Measurements from ENCODE around the gene CLEC3A. TPM values are rescaled to one million over a fixed set of nuclear protein-coding genes. Genes with fewer than 3 reads are reported as not detected.

CLEC3A gene
- polyA plus RNA-seq, 1 donor (not counting 4 experiments of a cell fraction or from before 2014, with no cell fraction given): not detected

- H2AFZ ChIP-seq (ENCODE audit: control insufficient read depth, low read length): no peak overlapping the region
- DNase-seq (ENCODE audit: low read depth, low spot score): no peak
- TF ChIP-seq CTCF (optimal IDR thresholded peaks at IDR 0.05 in 1 of 3, IDR thresholded peaks at IDR 0.05 in 1 of 3, conservative IDR thresholded peaks at IDR 0.05 in 1 of 3; ENCODE audit: extremely low read depth in 1 of 3, insufficient read depth in 2 of 3, low read length in 3 of 3): no peak
- TF ChIP-seq EZH2 (IDR thresholded peaks at IDR 0.05; ENCODE audit: low read length): no peak
- FAIRE-seq: no peak
- H3K9ac ChIP-seq (ENCODE audit: control insufficient read depth, extremely low read depth, insufficient read depth, low read length): no peak overlapping the region
- H3K4me3 ChIP-seq (ENCODE audit: control insufficient read depth in 2 of 3, extremely low read depth in 1 of 3, insufficient read depth in 2 of 3, low read depth in 1 of 3, low read length in 3 of 3): no peak overlapping the region
- no peaks in the 10 kb centered on the region for H3K36me3 ChIP-seq (ENCODE audit: control insufficient read depth in 2 of 2, extremely low read depth in 1 of 2, insufficient read depth in 2 of 2, low read length in 2 of 2)
- no peaks in the 10 kb centered on the region for H3K27me3 ChIP-seq (ENCODE audit: control insufficient read depth, extremely low read depth, insufficient read depth, low read length)
- dilution Hi-C loops (cut with MboI; ENCODE audit: extremely low pct_ligation_motif_present, low sequenced_read_pairs): no loop called here
- H4K20me1 ChIP-seq (ENCODE audit: control insufficient read depth, extremely low read depth, insufficient read depth, low read length): no peaks in the 10 kb centered on the region
- H3K4me1 ChIP-seq (ENCODE audit: control insufficient read depth, extremely low read depth, insufficient read depth, low read length): no peaks in the 10 kb centered on the region
- no peaks in the 10 kb centered on the region for H3K9me3 ChIP-seq (ENCODE audit: control insufficient read depth, low read depth, low read length)
- H3K79me2 ChIP-seq (ENCODE audit: control insufficient read depth, insufficient read depth, low read length): no peaks in the 10 kb centered on the region
- no peaks in the 10 kb centered on the region for H3K9me1 ChIP-seq (ENCODE audit: control insufficient read depth, extremely low read depth, insufficient read depth, low read length)
- H3K27ac ChIP-seq (ENCODE audit: control insufficient read depth, insufficient read depth, low read length): no peak overlapping the region
- no peak overlapping the region for H3K4me2 ChIP-seq (ENCODE audit: control insufficient read depth, extremely low read depth, insufficient read depth, low read depth, low read length)
These were observed 37.9 kb downstream of the CLEC3A start for GRCh38 chr16:78060295-78060694.

GRCh38 chr16:78060809-78061208 lies 38.5 kb downstream of the CLEC3A start:
- Histone ChIP-seq H3K4me2 (ENCODE audit: control insufficient read depth, extremely low read depth, insufficient read depth, low read depth, low read length) (no peak overlapping the region), H3K27ac (ENCODE audit: control insufficient read depth, insufficient read depth, low read length) (no peak overlapping the region), H3K36me3 (ENCODE audit: control insufficient read depth in 2 of 2, extremely low read depth in 1 of 2, insufficient read depth in 2 of 2, low read length in 2 of 2) (no peaks in the 10 kb centered on the region), H3K79me2 (ENCODE audit: control insufficient read depth, insufficient read depth, low read length) (no peaks in the 10 kb centered on the region), H3K4me1 (ENCODE audit: control insufficient read depth, extremely low read depth, insufficient read depth, low read length) (no peaks in the 10 kb centered on the region), H3K9me1 (ENCODE audit: control insufficient read depth, extremely low read depth, insufficient read depth, low read length) (no peaks in the 10 kb centered on the region), H3K4me3 (ENCODE audit: control insufficient read depth in 2 of 3, extremely low read depth in 1 of 3, insufficient read depth in 2 of 3, low read depth in 1 of 3, low read length in 3 of 3) (no peak overlapping the region), H3K9me3 (ENCODE audit: control insufficient read depth, low read depth, low read length) (no peaks in the 10 kb centered on the region), H3K9ac (ENCODE audit: control insufficient read depth, extremely low read depth, insufficient read depth, low read length) (no peak overlapping the region), H2AFZ (ENCODE audit: control insufficient read depth, low read length) (no peak overlapping the region), H3K27me3 (ENCODE audit: control insufficient read depth, extremely low read depth, insufficient read depth, low read length) (no peaks in the 10 kb centered on the region), H4K20me1 (ENCODE audit: control insufficient read depth, extremely low read depth, insufficient read depth, low read length) (no peaks in the 10 kb centered on the region)
- FAIRE-seq (no peak), DNase-seq (ENCODE audit: low read depth, low spot score) (no peak)
- dilution Hi-C loops (cut with MboI; ENCODE audit: extremely low pct_ligation_motif_present, low sequenced_read_pairs): no loop called here
- TF ChIP-seq EZH2 (IDR thresholded peaks at IDR 0.05; ENCODE audit: low read length) (no peak), CTCF (optimal IDR thresholded peaks at IDR 0.05 in 1 of 3, IDR thresholded peaks at IDR 0.05 in 1 of 3, conservative IDR thresholded peaks at IDR 0.05 in 1 of 3; ENCODE audit: extremely low read depth in 1 of 3, insufficient read depth in 2 of 3, low read length in 3 of 3) (no peak)
